ENCODE data around the gene MAPK13. TPM values are rescaled to one million over a fixed set of nuclear protein-coding genes. Genes with fewer than 3 reads are reported as not detected.
A peak's percentile ranks its signal among the peaks of the same experiment; 100 is the strongest.

MAPK13 gene
- total RNA-seq, 1 donor = 4.3 TPM

- Histone ChIP-seq H4K20me1 (ENCODE audit: insufficient read depth, low read length) (no peaks in the 10 kb centered on the region), H3K4me1 (ENCODE audit: insufficient read depth, low read length) (no peaks in the 10 kb centered on the region), H3K9me3 (ENCODE audit: low read depth, low read length) (no peaks in the 10 kb centered on the region), H3K36me3 (ENCODE audit: insufficient read depth, low read length) (no peaks in the 10 kb centered on the region), H3K79me2 (ENCODE audit: insufficient read depth, low read length) (no peaks in the 10 kb centered on the region), H3K27me3 (ENCODE audit: insufficient read depth, low read length) (no peaks in the 10 kb centered on the region), H2AFZ (ENCODE audit: low read length) (peak overlapping the region; percentile 21), H3K4me3 (ENCODE audit: insufficient read depth, low read length) (no peak overlapping the region), H3K27ac (ENCODE audit: low read depth, low read length) (no peak overlapping the region), H3K4me2 (ENCODE audit: insufficient read depth, low read length) (no peak overlapping the region)
- no peak for TF ChIP-seq CTCF (IDR thresholded peaks at IDR 0.05; ENCODE audit: extremely low read depth, low read depth, low read length)
- DNase-seq (ENCODE audit: insufficient read length, low spot score, missing footprints) = no peak
These were observed 39.0 kb downstream of the MAPK13 start for GRCh38 chr6:36169023-36170007.

- Histone ChIP-seq H3K9me3 (ENCODE audit: low read depth, low read length) (no peaks in the 10 kb centered on the region), H3K4me2 (ENCODE audit: insufficient read depth, low read length) (no peak overlapping the region), H3K27me3 (ENCODE audit: insufficient read depth, low read length) (no peaks in the 10 kb centered on the region), H3K79me2 (ENCODE audit: insufficient read depth, low read length) (no peaks in the 10 kb centered on the region), H3K4me3 (ENCODE audit: insufficient read depth, low read length) (no peak overlapping the region), H3K27ac (ENCODE audit: low read depth, low read length) (no peak overlapping the region), H3K4me1 (ENCODE audit: insufficient read depth, low read length) (no peaks in the 10 kb centered on the region), H3K36me3 (ENCODE audit: insufficient read depth, low read length) (no peaks in the 10 kb centered on the region), H4K20me1 (ENCODE audit: insufficient read depth, low read length) (no peaks in the 10 kb centered on the region), H2AFZ (ENCODE audit: low read length) (no peak overlapping the region)
- TF ChIP-seq CTCF (IDR thresholded peaks at IDR 0.05; ENCODE audit: extremely low read depth, low read depth, low read length) = no peak
- no peak for DNase-seq (ENCODE audit: insufficient read length, low spot score, missing footprints)
These were observed 40.4 kb downstream of the MAPK13 start for GRCh38 chr6:36170704-36171103.

- H3K36me3 ChIP-seq (ENCODE audit: insufficient read depth, low read length) = no peaks in the 10 kb centered on the region
- H3K27me3 ChIP-seq (ENCODE audit: insufficient read depth, low read length) = no peaks in the 10 kb centered on the region
- no peak overlapping the region for H3K4me3 ChIP-seq (ENCODE audit: insufficient read depth, low read length)
- no peaks in the 10 kb centered on the region for H3K9me3 ChIP-seq (ENCODE audit: low read depth, low read length)
- no peaks in the 10 kb centered on the region for H4K20me1 ChIP-seq (ENCODE audit: insufficient read depth, low read length)
- H3K79me2 ChIP-seq (ENCODE audit: insufficient read depth, low read length) = no peaks in the 10 kb centered on the region
- H3K27ac ChIP-seq (ENCODE audit: low read depth, low read length) = no peak overlapping the region
- no peak for DNase-seq (ENCODE audit: insufficient read length, low spot score, missing footprints)
- no peak for TF ChIP-seq CTCF (IDR thresholded peaks at IDR 0.05; ENCODE audit: extremely low read depth, low read depth, low read length)
- H3K4me1 ChIP-seq (ENCODE audit: insufficient read depth, low read length) = no peaks in the 10 kb centered on the region
- H3K4me2 ChIP-seq (ENCODE audit: insufficient read depth, low read length) = no peak overlapping the region
- no peak overlapping the region for H2AFZ ChIP-seq (ENCODE audit: low read length)
These were observed 41.3 kb downstream of the MAPK13 start for GRCh38 chr6:36171573-36171972.

GRCh38 chr6:36177166-36177565 lies 46.9 kb downstream of the MAPK13 start:
- no peaks in the 10 kb centered on the region for H4K20me1 ChIP-seq (ENCODE audit: insufficient read depth, low read length)
- H3K9me3 ChIP-seq (ENCODE audit: low read depth, low read length) = no peaks in the 10 kb centered on the region
- H3K36me3 ChIP-seq (ENCODE audit: insufficient read depth, low read length) = no peaks in the 10 kb centered on the region
- H3K4me1 ChIP-seq (ENCODE audit: insufficient read depth, low read length) = no peaks in the 10 kb centered on the region
- no peak overlapping the region for H3K4me3 ChIP-seq (ENCODE audit: insufficient read depth, low read length)
- no peak for DNase-seq (ENCODE audit: insufficient read length, low spot score, missing footprints)
- H3K27ac ChIP-seq (ENCODE audit: low read depth, low read length) = no peak overlapping the region
- H3K79me2 ChIP-seq (ENCODE audit: insufficient read depth, low read length) = no peaks in the 10 kb centered on the region
- no peaks in the 10 kb centered on the region for H3K27me3 ChIP-seq (ENCODE audit: insufficient read depth, low read length)
- H2AFZ ChIP-seq (ENCODE audit: low read length) = no peak overlapping the region
- no peak overlapping the region for H3K4me2 ChIP-seq (ENCODE audit: insufficient read depth, low read length)
- TF ChIP-seq CTCF (IDR thresholded peaks at IDR 0.05; ENCODE audit: extremely low read depth, low read depth, low read length) = no peak
